ENCODE results near the gene B3GAT3. TPM values are rescaled to one million over a fixed set of nuclear protein-coding genes. Genes with fewer than 3 reads are reported as not detected.
"Not testable (repeated sequence)": the region's sequence is repeated elsewhere in the genome, so short reads cannot be mapped to it uniquely, and the experiment has no call there.

B3GAT3 gene
- polyA plus RNA-seq, 1 donor: 21.4 TPM

DNA sequence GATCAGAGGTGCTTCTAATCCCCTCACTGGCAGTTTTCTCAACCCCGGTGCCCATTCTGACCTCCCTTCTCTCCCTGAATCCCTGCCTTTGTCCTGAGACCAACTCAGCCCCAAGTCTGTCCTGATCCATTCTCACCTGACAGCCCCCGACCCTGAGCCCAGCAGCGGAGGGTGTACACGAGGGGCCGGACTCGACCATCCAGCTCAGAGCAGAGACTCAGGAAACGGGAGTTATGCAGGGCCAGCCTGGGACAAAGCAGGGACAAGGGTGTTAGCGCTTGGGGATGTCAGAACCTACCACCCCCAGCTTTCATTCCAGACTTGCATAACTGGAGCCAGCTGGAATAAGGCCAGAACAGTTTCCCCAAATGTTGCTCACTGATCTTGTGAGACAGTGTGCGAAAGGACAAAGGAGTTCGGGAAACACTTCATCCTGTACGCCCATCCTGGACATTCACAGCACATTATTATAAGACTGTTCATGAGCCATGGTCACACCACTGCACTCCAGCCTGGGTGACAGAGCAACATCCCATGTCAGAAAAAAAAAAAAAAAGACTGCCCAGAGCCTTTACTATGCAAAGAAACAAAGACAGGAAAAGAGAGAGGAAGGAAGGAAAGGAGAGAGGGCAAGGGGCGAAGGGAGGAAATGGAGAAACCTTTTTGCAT lies 44.6 kb downstream of the B3GAT3 start:
- no peak for DNase-seq

DNA sequence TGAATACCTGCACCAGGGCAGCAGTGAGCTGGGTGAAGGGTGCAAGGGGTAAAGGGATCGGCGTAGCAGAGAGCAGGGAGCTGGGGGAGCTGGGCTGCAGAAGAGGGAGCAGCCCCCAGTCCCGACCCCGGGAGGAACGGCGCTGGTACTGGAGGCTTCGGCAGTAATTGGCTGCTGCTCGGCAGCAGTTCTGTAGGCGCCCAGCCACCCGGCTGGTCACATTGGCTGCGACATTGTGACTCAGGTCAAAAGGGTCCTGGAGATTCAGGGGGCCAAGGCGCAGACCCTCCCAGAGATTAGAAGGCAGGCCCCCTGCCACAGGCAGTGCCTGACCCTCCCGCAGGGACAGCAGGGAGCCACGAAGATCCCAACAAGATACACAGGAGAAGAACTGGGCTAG lies 45.9 kb downstream of the B3GAT3 start:
- DNase-seq: no peak

GRCh38 chr11:62575156-62575555 lies 46.6 kb downstream of the B3GAT3 start:
- no peak for DNase-seq

DNA sequence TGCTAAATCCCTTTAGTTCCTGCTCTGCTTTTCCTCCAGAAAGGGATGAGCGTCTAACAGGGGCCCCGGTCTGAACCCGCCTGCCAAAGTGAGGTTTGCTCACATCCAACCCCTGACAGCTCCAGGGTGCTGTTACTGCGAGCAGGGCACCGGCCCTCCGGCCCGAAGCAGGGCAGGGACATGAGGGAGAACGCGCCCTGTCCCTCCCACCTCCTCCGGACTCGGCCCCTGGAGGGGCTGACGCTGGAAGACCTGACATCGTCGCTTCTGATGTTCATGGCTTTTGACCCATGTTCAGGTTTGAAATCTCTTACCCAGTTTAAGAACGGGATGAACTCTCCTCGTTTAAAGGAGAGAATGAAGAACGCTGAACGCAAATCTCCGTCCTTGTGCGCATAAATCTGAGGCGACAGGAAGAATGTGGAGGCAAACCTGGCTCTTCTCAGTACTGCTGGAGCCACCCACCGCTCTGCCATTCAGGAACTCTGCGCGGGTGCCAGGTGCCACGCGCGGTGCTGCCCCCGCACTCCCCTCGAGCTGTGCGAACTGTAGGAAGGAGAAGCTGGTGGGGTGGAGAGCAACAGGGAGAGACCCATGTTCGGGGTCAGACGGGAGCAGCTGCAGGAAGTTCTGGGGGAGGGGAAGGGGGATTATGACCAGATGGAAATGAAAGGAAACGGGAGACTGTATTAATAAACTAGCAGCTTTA lies 47.3 kb downstream of the B3GAT3 start:
- peak; percentile 65 for DNase-seq

DNA sequence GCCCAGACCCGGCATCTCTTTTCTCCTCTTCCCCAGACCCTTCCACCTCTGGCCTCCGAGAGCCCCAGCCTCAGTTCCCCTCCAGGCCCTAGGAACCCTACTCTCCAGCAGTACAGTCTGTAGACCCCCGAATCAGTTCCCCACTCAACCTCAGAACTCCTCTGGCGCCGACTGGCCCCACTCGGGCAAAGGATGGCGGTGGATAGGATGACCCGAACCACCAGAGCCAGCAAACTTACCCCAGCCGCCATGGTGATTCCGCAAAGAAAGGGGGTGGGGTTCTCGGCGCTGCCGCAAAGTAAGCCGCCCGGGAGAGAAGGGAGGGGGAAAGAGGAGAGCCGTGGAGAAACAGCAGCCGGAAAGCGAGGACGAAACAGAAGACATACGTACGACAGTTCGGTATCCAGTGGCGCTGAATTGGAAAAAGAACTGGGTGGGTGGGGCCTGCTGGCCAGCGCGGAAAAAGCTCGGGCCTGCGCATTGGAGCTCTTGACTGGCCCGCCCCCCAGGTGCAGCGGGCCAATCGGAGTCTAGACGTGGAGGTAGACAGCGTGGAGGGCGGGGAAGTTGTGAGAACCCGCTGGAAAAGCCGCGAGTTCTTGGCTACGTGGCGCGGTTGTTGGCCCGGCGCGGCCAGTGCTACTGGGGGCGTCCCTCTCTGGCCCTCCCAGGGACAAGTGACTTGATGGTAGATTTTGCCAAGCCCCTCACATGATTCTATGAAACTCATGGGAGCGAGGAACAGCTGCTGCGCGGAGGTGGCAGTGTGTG lies 48.0 kb downstream of the B3GAT3 start, which contains the start of gene EEF1G:
Gene EEF1G, minus strand, starts transcription at position 300 of the 771 bp plus-strand sequence. Its CDS starts 49 bp downstream, at position 251.
- DNase-seq: peak; percentile 99

DNA sequence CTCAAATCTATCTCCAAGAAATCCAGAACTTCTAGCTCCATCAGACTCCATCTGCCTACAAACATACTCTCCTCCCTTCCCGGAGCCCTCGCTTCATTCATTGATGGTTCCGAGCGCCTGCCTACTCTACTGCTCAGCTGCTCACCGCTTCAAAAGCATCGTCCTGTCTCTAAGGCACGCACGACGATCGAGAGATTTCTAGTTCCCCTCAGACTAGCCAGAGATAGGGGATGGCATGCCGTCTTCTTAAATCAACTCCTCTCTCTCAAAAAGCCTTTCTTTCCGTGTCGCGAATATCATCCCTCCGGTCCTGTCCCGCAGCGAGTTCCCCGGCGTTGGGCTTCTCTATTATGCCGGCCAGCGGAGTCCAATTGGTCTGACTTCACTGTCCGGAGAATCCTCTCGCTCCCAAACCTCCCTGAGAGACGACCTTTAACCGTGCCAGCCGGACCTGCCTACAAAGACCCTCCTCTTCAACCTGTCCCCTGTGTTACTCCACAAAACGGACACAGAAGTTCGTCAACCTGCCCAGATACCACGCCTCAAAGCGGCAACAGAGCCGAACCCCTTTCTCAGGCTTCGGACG lies 48.7 kb downstream of the B3GAT3 start:
- DNase-seq: no peak

GRCh38 chr11:62572431-62572830 lies 49.4 kb downstream of the B3GAT3 start:
- no peak for DNase-seq

- DNase-seq: not testable (repeated sequence)
Observed at GRCh38 chr11:62571493-62571892, 50.3 kb downstream of the B3GAT3 start.

DNA sequence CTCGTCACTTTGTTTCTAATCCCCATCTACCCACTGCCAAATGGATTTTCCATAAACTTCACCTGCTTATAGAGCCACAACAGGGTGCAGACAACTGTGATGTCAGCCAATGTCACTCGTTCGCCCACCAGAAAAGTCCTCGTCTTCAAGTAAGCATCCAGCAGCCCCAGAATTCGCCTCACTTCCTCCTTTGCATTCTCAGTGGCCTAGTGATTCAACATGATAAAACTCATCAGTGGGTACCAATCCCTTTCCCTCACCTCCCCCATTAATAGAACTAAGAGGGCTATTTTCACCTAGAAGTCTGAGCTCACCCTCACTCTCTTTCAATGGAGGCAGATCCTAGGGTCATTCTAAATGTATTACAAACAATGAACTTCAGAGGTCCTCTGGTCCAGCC lies 50.9 kb downstream of the B3GAT3 start:
- DNase-seq: not testable (repeated sequence)

DNA sequence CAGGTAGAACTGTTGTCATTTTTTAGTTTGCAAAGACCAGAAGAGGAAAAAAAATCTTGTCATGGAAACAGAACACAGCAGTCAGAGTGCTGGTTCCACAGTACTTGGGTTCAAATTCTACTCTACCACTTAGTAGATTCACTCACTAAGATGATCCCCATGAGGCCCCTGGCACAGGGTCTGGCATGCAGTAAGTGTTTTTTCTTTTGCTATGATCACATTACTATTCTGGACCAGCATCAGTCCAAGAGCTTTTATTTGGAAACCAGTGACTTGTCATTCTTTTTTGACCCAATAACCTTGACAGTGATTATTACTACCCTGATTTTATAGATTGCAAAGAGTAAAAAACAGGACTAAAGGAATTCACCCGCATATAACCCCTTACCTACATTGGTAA lies 52.2 kb downstream of the B3GAT3 start:
- no peak for DNase-seq

DNA sequence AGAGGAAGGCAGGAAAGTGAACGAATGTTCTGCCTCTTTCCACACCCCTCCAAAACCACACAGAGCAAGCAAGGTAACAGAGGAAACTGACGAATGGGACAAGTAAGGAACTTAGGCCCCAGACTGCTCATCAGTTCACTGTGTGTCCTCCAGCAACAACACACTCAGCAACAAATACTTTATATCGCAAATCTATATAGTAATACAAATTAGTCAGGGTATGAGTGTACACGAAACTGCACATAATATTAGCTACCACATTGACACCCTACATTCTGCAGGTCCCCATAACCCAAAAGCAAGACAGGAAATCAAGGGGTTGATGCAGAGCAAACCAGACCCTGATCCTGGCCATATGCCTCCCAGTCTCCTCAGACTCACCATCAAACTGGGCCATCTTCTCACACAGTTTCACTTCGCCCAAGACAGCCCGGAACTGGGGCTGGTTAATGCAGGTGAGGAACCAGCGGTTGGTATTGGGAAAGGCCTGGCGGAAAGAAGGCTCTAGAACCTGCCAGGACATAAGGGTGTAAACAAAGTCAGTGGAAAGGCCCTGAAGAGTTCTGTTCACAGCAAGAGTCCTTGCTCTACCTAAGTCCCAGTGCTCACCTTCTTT lies 54.7 kb downstream of the B3GAT3 start:
- DNase-seq: no peak

- no peak for DNase-seq
Observed at GRCh38 chr11:62566247-62566646, 55.5 kb downstream of the B3GAT3 start.

Other genes starting within 250 kb of the B3GAT3 start
- gene SCGB1A1, start 203.0 kb downstream of the B3GAT3 start, polyA plus RNA-seq (ENCODE audit: insufficient read length): not detected
- gene AHNAK, start 75.2 kb downstream of the B3GAT3 start, polyA plus RNA-seq (ENCODE audit: insufficient read length): 359 TPM
- gene EEF1G, start 48.1 kb downstream of the B3GAT3 start, polyA plus RNA-seq (ENCODE audit: insufficient read length): 3,451 TPM
- 16.9 TPM for gene TUT1, start 30.5 kb downstream of the B3GAT3 start, polyA plus RNA-seq (ENCODE audit: insufficient read length)
- 42.0 TPM for gene MTA2, start 20.1 kb downstream of the B3GAT3 start, polyA plus RNA-seq (ENCODE audit: insufficient read length)
- 20.7 TPM for gene EML3, start 9.2 kb downstream of the B3GAT3 start, polyA plus RNA-seq (ENCODE audit: insufficient read length)
- 0.90 TPM for gene ROM1, start 8.7 kb downstream of the B3GAT3 start, polyA plus RNA-seq (ENCODE audit: insufficient read length)
- 161 TPM for gene GANAB, start 24.6 kb upstream of the B3GAT3 start, polyA plus RNA-seq (ENCODE audit: insufficient read length)
- gene INTS5, start 31.3 kb upstream of the B3GAT3 start, polyA plus RNA-seq (ENCODE audit: insufficient read length): 13.3 TPM
- 31.3 TPM for gene C11orf98, start 43.2 kb upstream of the B3GAT3 start, polyA plus RNA-seq (ENCODE audit: insufficient read length)
- gene CSKMT, start 43.3 kb upstream of the B3GAT3 start, polyA plus RNA-seq (ENCODE audit: insufficient read length): 3.3 TPM
- gene UQCC3, start 49.7 kb upstream of the B3GAT3 start, polyA plus RNA-seq (ENCODE audit: insufficient read length): 5.8 TPM
- 7.1 TPM for gene LBHD1, start 50.3 kb upstream of the B3GAT3 start, polyA plus RNA-seq (ENCODE audit: insufficient read length)
- gene UBXN1, start 57.1 kb upstream of the B3GAT3 start, polyA plus RNA-seq (ENCODE audit: insufficient read length): 143 TPM
- gene LRRN4CL, start 67.5 kb upstream of the B3GAT3 start, polyA plus RNA-seq (ENCODE audit: insufficient read length): 14.2 TPM
- gene BSCL2, start 85.4 kb upstream of the B3GAT3 start, polyA plus RNA-seq (ENCODE audit: insufficient read length): 20.8 TPM
- gene GNG3, start 85.7 kb upstream of the B3GAT3 start, polyA plus RNA-seq (ENCODE audit: insufficient read length): 0.61 TPM
- 43.6 TPM for gene HNRNPUL2, start 105.5 kb upstream of the B3GAT3 start, polyA plus RNA-seq (ENCODE audit: insufficient read length)
- 28.3 TPM for gene TTC9C, start 106.5 kb upstream of the B3GAT3 start, polyA plus RNA-seq (ENCODE audit: insufficient read length)
- 4.0 TPM for gene ZBTB3, start 132.2 kb upstream of the B3GAT3 start, polyA plus RNA-seq (ENCODE audit: insufficient read length)
- gene POLR2G, start 139.6 kb upstream of the B3GAT3 start, polyA plus RNA-seq (ENCODE audit: insufficient read length): 83.5 TPM
- gene TAF6L, start 149.4 kb upstream of the B3GAT3 start, polyA plus RNA-seq (ENCODE audit: insufficient read length): 20.3 TPM
- gene TMEM179B, start 165.4 kb upstream of the B3GAT3 start, polyA plus RNA-seq (ENCODE audit: insufficient read length): 29.2 TPM
- gene TMEM223, start 170.0 kb upstream of the B3GAT3 start, polyA plus RNA-seq (ENCODE audit: insufficient read length): 16.7 TPM
- gene NXF1, start 183.5 kb upstream of the B3GAT3 start, polyA plus RNA-seq (ENCODE audit: insufficient read length): 75.4 TPM
- 31.7 TPM for gene STX5, start 210.1 kb upstream of the B3GAT3 start, polyA plus RNA-seq (ENCODE audit: insufficient read length)
- not detected for gene TEX54, start 210.9 kb upstream of the B3GAT3 start, polyA plus RNA-seq (ENCODE audit: insufficient read length)
- gene WDR74, start 217.6 kb upstream of the B3GAT3 start, polyA plus RNA-seq (ENCODE audit: insufficient read length): 37.2 TPM

Measured in hindlimb muscle (tissue), 1 donor.